ENCODE data around the gene MIPEP.

DNA sequence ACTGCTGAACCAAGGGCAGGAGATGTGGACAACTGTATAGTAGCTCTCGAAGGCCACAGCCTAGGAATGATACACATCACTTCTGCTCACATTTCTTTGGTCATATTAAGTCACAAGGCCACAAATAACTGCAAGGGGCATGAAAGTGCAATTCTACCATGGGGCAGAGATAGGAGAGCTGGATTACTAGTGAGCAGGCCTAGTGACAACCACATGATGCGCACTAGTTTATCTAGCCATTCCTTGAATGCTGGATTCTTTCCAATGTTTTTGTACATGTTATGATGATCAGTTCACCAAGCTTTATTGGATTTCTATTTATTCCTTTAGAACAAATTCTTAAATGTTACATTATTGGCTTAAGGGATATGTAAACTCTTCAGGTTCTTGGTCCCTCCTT, 100.7 kb downstream of the MIPEP start:
- TF ChIP-seq, protein P1, sequence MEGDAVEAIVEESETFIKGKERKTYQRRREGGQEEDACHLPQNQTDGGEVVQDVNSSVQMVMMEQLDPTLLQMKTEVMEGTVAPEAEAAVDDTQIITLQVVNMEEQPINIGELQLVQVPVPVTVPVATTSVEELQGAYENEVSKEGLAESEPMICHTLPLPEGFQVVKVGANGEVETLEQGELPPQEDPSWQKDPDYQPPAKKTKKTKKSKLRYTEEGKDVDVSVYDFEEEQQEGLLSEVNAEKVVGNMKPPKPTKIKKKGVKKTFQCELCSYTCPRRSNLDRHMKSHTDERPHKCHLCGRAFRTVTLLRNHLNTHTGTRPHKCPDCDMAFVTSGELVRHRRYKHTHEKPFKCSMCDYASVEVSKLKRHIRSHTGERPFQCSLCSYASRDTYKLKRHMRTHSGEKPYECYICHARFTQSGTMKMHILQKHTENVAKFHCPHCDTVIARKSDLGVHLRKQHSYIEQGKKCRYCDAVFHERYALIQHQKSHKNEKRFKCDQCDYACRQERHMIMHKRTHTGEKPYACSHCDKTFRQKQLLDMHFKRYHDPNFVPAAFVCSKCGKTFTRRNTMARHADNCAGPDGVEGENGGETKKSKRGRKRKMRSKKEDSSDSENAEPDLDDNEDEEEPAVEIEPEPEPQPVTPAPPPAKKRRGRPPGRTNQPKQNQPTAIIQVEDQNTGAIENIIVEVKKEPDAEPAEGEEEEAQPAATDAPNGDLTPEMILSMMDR (IDR thresholded peaks at IDR 0.05; ENCODE audit: low read length), result no peak
- no peak for TF ChIP-seq EZH2 (IDR thresholded peaks at IDR 0.05; ENCODE audit: borderline replicate concordance, low read length)

Data from OCI-LY1 (cell line).